Measurements from ENCODE around the gene ITGA8.

Gene ITGA8

DNA sequence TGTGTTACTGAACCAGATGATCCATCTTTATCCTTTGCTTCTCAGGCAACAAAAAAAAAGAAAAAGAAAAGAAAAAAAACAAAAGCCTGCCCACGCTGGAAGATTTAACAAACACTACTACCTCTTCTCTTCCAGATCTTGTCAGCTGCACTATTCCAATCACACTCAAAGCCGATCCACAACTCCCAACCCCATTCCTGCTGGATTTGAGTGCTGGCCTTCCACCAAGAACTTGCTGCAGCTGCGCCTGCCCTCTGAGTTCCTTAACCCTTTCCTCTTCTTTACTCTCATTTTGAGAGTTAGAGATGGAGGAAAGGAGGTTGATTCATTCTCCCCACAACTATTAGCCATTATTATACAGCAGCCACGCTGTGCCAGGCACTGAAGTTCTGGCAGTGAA is 16.0 kb upstream of the ITGA8 start:
- no peak for DNase-seq (ENCODE audit: low spot score)

DNA sequence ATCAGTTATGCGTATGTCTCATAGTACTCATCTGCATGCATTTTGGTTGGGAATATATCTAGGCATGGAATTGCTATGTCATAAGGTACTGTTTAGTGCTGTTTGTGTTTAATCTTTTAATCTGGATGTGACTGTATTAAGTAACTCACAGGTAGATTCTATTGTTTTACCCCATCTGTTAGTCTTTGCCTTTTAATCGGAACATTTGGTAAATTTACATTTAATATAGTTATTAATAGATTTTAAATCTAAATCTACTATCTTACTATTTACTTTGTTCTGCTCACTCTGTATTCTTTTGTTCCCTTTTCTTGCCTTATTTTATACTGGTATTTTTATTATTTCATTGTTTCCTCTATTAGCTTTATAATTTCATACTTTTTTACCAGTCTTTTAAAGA is 10.6 kb upstream of the ITGA8 start:
- no peak for DNase-seq (ENCODE audit: low spot score)

DNA sequence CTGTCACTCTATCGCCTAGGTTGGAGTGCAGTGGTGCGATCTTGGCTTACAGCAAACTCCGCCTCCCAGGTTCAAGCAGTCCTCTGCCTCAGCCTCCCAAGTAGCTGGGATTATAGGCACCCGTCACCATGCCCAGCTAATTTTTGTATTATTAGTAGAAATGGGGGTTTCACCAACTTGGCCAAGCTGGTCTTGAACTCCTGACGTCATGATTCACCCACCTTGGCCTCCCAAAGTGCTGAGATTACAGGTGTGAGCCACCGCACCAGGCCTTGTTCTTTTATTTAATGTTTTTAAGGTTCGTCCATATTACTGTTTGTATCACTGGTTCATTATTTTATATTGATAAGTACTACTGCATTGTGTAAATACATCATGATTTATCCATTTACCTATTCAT is 10.2 kb upstream of the ITGA8 start:
- DNase-seq (ENCODE audit: low spot score), result no peak

DNA sequence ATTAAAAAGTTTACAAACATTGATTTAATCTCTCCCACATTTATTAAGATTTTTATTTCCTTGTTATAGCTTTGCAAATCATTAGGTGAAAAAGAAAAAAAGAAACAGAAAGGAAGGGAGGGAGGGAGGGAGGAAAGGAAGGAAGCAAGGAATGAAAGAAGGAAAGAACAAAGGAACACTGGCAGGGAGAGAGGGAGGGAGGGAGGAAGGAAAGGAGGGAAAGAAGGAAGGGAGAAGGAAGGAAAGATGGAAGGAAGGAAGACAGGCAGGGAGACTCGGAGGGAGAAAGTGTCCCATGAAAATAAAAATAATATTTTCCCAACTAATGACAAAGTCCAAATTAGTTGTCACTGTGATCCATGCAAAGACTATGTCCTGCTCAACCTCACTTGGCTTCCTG is 6.3 kb upstream of the ITGA8 start:
- no peak for DNase-seq (ENCODE audit: low spot score)

DNA sequence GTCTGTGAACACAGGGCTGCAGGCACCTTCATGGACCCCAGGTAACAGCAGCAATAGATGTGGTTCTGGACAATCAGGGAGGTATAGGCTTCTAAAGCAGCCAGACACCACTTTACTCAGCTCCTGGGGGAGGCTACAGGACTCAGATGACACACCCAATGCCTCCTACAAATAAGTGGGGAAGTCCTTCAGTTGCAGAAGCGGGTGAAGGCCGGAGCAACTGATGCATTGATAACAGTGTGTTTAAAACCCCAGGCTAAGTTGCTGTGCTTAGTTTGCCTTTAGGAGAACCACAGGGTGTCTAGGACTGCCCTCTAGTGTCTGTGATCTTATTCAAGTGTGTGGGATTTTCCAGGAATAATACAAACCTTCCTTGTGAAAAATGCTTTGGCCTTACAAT is 5.9 kb upstream of the ITGA8 start:
- DNase-seq (ENCODE audit: low spot score), result peak; percentile 65

DNA sequence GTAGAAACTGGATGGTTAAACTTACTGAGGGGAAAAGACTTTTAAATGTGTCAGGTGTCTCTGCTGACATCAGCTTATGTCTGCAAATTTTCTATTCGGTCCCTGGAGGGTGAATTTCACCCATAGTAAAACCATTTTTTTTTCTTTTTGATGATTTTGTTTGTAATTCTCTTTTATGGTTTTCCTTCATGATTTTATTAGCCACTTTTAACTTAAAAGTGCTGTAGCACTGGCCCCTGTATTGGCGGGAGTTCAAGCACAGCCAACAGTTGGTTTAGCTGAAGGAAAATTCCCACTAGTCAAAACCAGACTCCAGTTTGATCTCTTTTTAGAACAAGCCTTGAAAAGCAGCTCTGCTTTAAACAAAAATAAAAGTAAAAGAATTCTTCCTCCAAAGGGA is 5.0 kb upstream of the ITGA8 start:
- no peak for DNase-seq (ENCODE audit: low spot score)

DNA sequence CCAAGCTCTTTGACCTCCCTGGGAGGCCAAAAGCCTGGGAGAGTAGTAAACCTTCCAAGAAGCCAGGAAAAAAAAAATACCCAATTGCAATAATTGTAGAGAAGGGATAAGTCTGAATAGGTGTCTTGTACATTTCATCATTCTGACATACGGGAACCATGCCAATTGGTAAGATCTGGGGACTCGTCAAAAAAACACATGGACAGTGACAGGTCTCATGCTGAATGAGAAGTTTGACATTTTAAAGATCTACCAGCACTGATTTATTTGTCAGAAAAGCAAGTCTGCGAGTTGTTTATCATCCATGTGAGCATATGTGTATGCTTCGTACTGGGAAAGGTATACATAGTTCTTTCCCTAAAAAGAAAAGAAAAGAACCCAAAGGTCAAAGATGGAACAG is 4.1 kb upstream of the ITGA8 start:
- DNase-seq (ENCODE audit: low spot score), result no peak

DNA sequence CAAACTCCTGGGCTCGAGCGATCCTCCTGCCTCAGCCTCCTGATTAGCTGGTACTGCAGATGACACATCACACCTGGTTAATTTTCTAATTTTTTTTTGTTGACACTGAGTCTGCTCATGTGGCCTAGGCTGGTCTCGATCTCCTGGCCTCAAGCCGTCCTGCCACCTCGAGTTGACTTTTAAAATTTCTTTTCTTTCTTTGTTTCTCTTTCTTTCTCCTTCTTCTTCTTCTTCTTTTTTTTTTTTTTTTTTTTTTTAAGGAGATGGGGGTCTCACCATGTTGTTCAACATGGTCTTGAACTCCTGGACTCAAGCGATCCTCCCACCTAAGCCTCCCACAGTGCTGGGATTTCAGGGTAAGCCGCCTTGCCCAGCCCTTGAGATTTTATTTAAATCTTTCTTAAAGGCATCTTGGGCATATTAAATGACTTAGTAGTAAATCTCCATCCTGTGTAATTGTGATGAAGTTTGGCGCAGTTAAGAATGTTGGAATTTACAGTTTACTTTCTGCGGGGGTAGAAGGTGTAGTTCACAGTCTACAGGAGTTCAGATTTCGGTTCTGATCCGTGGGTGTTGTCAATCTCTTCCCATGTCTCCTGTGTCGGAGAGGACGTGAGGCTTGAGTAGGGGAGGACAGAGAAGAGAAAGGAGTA is 1.0 kb upstream of the ITGA8 start:
- DNase-seq (ENCODE audit: low spot score), result no peak

DNA sequence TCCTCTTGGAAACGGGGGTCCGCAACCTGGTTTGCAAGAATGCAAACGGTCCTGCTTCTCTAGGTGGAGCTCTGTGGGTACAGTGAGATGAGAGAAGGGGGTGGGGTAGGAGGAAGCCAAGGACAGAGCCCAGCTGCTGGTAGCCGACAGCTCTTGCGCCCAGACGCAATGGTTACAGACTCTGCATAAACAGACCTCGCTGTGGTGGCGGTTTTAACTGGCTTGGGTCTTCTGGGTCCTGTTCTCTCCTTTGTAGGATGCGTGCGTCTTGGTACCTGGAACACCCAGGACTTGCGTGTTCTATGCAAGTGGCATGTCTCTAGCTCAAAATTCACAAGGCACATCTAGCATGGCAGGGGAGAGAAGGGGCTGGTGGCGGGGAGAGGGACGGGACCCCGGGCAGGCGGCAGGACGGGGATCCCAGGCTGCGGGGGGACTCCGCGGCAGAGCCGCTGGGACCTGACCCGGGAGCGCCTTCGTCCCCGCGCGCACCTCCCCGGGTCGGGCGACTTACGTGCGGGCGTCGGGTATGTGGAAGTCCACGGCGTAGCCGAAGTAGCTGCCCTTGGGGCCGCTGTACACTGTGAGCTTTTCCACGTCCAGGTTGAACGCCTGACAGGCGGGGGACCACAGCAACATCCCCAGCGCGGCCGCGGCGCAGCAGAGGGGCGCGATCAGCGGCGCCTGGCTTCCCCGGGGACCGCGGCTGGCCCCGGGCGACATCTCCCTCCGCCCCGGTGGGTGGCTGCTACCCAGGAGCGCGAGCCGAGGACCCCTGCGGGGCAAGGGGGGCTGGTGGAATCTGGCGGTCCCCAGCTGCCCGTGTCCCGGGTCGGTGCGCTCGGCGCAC is 448 bp downstream of the ITGA8 start:
- DNase-seq (ENCODE audit: low spot score), result peak; percentile 24

DNA sequence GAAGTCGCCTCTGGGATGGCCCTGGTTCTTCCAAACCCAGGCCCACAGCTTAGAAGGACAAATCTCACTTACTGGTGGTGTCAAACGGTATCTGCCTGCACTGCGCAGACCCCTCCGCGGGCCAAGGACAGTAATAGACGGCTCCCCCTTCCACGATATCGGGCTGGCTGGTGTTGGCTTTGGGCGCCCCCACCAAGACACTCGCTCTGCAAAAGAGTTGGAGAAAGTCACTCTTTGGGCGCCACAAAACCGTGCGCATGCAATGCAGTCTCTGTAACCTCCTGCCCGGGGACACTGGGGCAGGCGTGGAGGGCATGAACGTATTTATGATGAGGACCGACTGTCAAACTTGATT is 1.1 kb downstream of the ITGA8 start:
- no peak for DNase-seq (ENCODE audit: low spot score)

DNA sequence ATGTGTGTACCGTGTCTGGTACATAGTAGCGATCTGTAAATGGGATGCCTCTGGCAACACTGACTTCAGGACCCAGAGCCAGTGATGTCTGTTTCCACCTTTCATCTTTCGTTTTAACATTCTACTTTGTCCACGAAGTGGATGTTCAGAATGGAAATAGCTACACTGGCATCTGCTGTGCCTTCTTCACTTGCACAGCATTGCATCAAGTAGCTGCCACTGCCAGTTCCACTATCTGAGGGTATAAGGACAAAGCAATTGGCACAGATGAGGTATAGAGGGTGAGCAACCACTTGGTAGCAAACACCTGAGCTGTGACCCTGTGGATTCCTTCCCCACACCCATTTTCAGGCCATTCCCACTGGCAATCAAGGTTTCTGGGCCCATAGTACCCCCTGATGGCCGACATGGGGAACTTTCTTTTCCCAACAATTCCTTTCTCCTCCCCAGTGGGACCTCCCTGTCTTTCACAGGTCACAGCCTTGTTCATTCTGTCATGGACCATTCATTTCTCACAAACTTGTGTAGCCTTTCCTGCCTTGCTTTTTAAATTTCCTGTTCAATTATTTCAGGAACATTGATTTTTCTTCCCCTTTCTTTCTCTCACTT is 4.0 kb downstream of the ITGA8 start:
- DNase-seq (ENCODE audit: low spot score), result peak; percentile 36

DNA sequence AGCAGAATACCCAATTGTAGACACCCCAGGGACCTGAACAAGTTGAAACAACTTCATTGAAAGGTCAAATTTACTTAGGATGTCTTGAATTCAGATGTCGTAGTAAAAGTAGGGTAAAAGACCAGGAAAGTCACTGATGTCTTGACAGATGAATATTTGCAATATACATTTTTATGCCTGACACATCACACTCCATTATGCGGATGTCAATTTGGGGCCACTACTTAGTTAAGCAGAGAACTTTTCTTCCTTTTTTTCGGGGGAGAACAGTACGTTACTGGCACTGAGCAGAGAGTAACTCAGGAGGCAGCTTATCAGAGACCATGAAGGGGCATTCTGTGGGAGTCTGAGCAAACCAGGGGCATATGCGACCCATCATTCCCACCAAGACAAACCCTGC is 4.9 kb downstream of the ITGA8 start:
- no peak for DNase-seq (ENCODE audit: low spot score)

DNA sequence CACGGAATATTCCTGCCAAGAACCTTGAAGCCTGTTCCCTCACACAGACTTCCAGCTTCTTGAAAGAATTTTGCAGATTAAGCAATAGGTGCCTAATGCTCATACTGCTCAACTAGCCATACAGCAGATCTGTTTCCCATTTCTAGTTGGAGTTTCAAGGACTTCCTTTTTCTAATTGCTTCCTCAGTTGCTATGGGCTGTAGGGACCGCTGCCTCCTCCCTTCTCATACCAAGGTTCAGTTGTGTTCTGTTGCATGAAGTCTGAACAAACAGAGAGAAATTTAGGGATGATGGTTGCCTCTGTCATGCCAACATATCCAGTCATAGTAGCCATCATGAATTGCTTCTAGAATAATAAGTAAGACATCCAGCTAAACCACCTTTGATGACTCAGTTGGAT is 6.8 kb downstream of the ITGA8 start:
- no peak for DNase-seq (ENCODE audit: low spot score)

DNA sequence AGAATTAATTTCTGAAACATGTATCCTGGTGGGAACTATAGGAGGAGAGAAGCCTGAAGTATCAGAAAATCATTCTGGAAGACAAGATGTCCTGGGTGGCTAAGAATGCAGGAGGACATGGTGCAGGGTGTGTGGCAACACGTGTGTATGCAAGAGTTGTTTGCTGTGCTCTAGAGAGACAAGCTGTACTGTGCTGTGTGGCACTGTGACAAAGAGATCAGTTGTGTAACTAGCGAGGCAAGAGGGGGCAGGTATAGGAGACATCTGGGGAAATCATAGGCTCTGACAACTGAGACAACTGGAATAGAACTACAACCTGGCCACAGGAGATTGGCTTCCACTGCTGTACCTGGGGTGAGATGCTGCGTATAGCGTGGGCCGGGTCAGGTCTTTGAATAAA is 9.3 kb downstream of the ITGA8 start:
- no peak for DNase-seq (ENCODE audit: low spot score)

DNA sequence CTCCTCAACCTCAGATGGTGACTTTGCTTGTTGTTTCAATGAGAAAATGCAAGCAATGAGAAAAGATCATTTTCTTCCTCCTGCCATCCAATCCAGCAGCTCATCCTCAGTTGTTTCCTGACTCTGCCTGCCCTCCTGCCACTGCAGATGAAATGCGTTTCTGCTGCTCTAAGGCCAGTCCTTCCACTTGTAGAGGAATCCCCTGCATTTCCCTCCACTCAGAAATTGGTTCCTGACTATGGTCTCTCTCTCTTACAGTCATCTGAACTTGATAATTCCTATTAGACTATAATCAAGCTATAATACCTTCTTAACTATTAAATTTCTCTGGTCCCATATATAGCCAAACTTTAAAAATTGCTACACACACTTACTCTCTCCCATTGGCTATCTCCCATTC is 14.4 kb downstream of the ITGA8 start:
- DNase-seq (ENCODE audit: low spot score), result no peak

DNA sequence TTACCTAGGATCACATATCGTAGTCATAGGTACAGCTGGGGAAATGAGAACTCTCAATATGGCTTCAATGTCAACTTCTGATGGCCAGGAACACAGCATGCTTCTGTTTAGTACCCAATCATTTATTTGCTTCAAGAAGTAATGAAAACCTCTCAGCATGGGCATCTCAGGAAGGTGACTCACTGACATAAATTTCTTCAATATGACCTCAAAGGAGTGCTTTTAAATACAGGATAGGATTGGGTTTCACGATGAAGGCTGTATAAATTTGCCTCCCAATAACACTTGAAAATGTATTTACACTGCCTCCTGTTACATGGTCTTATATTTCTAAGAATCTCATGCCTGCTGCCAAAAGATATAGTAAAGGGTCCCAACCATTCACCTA is 15.1 kb downstream of the ITGA8 start:
- DNase-seq (ENCODE audit: low spot score), result no peak

DNA sequence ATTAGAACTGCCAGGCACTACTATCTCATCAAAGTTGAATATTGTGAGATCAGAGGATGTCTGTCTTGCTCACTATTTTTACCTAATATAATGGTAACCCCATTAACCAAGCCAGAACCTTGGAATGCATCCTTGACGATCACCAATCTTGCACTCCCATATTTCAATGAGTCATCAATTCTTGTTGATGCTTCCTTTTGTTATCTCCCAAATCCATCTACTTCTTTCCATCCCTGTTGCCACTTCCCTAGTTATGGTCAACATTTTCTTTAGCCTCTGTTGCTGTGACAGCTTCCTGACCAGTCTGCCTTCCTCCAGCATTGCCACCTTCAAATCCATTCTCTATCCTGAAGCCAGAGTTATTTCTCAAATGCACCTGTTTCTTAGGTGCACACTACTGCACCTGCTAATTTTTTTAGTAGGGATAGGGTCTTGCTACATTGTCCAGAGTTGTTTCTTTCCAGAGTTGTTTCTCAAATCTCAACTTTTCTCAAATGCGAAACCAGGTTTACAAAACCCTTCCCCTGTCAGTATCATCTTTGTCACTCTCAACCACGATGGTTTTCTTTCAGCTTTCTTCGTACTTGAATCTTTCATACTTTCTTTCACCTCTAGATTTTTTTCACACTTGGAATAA is 15.7 kb downstream of the ITGA8 start:
- DNase-seq (ENCODE audit: low spot score), result no peak

DNA sequence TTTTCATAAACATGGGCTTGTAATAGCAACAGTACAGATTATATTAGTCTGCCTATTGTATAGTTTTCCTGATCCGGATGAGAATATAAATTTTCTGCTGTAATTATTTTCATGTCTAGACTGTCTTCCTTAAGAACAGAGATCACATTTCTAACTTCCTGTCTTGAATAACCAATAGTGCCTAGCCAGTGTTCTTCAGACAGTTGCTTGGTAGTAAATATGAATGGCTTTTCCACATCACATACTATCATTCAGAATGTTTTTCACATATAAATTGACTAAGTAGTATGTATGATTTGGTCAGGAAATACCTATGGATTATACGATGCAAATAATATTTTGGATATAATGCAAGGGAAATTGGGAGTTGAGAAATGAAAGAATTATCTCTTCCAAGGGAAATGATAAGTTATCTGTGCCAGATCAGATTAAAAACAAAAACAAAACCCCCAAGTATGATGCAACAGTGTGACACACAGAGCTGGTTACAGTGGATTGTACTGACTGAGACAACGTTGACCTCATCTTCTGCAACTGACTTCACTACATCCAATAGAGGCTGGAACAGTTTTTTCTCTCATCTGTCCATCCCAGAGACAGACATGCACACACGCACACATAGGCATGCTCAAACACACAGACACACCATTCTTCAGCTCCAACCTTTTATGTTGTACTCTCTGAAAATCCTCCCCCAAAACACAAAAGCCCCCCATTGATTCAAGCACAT is 16.4 kb downstream of the ITGA8 start:
- DNase-seq (ENCODE audit: low spot score), result no peak

DNA sequence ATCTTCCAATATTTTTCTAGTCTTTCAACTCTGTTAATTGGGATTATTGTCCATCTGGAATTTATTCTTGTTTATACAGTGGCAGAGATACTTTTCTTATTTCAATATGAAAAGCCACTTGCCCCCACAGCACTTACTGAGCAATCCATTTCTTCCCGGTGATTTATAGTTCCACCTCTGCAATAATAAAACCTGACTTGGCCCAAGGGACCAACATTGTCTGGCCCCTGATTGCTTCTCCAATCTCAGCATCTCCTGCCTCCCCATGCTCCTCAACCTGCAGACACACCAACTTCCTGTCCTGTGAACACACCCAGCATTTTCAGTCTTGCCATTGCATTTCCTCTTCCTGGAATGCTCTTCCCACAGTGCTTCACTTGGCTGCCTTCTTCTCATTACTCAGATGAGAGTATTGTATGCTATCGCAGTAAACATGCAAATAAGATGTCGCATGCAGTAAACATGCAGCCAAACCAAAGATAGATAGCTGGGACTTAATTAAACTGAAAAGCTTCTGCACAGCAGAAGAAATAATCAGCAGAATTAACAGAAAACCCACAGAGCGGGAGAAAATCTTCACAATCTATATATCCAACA is 19.5 kb downstream of the ITGA8 start:
- DNase-seq (ENCODE audit: low spot score), result no peak

DNA sequence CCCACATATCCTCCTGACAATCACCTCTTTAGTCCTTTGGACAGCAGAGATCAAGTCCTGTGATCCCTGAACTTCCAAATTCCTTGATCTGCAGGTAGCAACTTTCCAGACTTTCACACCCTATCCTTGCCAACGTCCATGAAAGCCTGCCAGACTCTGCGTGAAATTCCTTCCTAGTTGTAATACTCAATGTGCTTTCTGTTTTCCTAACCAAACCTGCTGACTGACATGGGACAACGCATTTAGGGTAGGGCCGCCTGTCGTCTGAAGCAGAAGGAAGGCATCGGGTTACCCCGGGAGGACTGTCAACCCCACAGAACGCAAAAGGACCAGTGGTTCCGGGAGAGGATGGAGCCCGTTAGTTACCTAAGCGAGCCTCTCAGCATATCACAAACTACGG is 23.9 kb downstream of the ITGA8 start:
- DNase-seq (ENCODE audit: low spot score), result no peak

DNA sequence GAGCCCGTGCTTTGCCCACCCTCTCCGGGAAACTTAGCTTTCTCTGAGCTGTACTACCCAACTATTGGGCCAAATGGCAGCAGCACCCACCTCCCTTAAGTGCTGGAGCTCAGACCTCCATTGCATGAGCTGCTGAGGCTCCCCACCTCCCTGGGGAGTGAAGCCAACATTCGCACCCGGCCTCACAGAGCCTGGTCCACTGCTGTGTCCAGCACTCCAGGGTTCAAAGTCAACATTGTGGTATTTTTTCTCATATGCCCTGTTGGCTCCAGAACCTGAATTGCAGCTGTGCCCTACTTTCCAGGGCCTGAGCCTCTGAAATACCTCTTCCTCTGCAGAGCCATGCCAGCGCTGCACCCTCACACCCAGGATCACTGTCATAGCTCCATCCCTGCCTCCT is 29.7 kb downstream of the ITGA8 start:
- no peak for DNase-seq (ENCODE audit: low spot score)

DNA sequence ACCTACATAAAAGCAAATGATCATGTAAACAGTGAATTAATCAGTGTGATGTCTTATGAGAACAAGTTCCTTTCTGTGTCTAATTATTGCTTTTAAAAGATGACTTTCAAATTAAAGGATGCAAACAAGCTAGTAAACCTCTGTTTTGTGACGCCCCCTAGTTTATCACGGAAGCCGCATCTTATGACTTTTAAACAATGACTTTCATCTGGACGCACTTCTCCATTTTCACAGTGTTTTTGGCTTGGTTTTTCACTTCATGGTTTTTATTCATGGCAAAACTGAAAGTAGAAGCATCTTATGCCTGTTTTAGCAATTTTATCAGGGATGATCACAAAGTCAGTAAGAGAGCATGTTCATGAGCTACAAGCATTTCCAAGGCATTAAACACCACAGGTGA is 35.0 kb downstream of the ITGA8 start:
- no peak for DNase-seq (ENCODE audit: low spot score)
